Activated CD8-positive, alpha-beta memory T cell treated with anti-CD3 and anti-CD28 coated beads, Interleukin-2, amount 10 ng/mL, durations not matched to agents 7 days and 5 days (primary cell): Measurements from ENCODE around the gene EMID1. TPM values are rescaled to one million over a fixed set of nuclear protein-coding genes. Genes with fewer than 3 reads are reported as not detected.

Experiments used
- ATAC-seq: fragments of 150-1000 bp; cut with Tn5 transposase; one replicate; pipeline ENCODE4 v1.10.0; 2021; ENCODE audit warnings: moderate library complexity
- CTCF ChIA-PET: fragments of 350-600 bp; sonication (Branson Sonifier 250); formaldehyde crosslinking; loops from one replicate; lab custom pipeline; 2021; ENCODE audit warnings: antibody characterized with exemption; lab: Charles Lee
- DNase-seq: peaks from one replicate; pipeline ENCODE4 v3.0.0-alpha.2; 2020
- H3K27ac Mint-ChIP-seq: one replicate; pipeline ENCODE4 v1.8.0; 2021; ENCODE audit warnings: mild to moderate bottlenecking, mixed read lengths
- H3K27me3 Mint-ChIP-seq: one replicate; pipeline ENCODE4 v1.8.0; 2021; ENCODE audit warnings: mixed read lengths
- H3K36me3 Mint-ChIP-seq: one replicate; pipeline ENCODE4 v1.8.0; 2021; ENCODE audit warnings: mild to moderate bottlenecking, mixed read lengths
- H3K4me1 Mint-ChIP-seq: one replicate; pipeline ENCODE4 v1.8.0; 2021; ENCODE audit warnings: mixed read lengths
- H3K4me3 Mint-ChIP-seq: one replicate; pipeline ENCODE4 v1.8.0; 2021; ENCODE audit warnings: mild to moderate bottlenecking, moderate library complexity, mixed read lengths
- H3K9me3 Mint-ChIP-seq: one replicate; pipeline ENCODE4 v1.8.0; 2022; ENCODE audit warnings: low read depth, mixed read lengths
- total RNA-seq, 2 experiments: library from RNA; stranded (reverse); gene quantifications; one replicate each; pipeline ENCODE4 v1.2.3, GENCODE V29; 2021

Gene EMID1
- total RNA-seq, 2 experiments from 2014 or later = 0.61 TPM; not detected in 1

GRCh38 chr22:29198240-29198639 lies 7.5 kb upstream of the EMID1 start:
- CTCF ChIA-PET = interaction anchor here (1.5 kb wide), 1 partner anchor 47 kb away, joined by 6 read pairs; no protein-coding TSS in a partner anchor
- DNase-seq (no peak), ATAC-seq (no peak)
- Mint-ChIP-seq H3K4me3 (no peak overlapping the region), H3K27ac (no peak overlapping the region), H3K4me1 (peaks cover 19% of the 10 kb centered on the region), H3K27me3 (peaks cover 38% of the 10 kb centered on the region), H3K9me3 (peaks cover 4% of the 10 kb centered on the region), H3K36me3 (peaks cover 3% of the 10 kb centered on the region)

- Mint-ChIP-seq H3K9me3 (peaks cover 4% of the 10 kb centered on the region), H3K27me3 (peaks cover 43% of the 10 kb centered on the region), H3K4me3 (no peak overlapping the region), H3K36me3 (peaks cover 3% of the 10 kb centered on the region), H3K4me1 (peaks cover 30% of the 10 kb centered on the region), H3K27ac (no peak overlapping the region)
- ATAC-seq = no peak
- CTCF ChIA-PET = interaction anchor here (0.9 to 1.0 kb wide), 2 partner anchors 46 to 317 kb away, joined by 3 read pairs; partner anchors contain the start of gene ZNRF3
- DNase-seq = no peak
These were observed 5.8 kb upstream of the EMID1 start for GRCh38 chr22:29199702-29200400.

DNA sequence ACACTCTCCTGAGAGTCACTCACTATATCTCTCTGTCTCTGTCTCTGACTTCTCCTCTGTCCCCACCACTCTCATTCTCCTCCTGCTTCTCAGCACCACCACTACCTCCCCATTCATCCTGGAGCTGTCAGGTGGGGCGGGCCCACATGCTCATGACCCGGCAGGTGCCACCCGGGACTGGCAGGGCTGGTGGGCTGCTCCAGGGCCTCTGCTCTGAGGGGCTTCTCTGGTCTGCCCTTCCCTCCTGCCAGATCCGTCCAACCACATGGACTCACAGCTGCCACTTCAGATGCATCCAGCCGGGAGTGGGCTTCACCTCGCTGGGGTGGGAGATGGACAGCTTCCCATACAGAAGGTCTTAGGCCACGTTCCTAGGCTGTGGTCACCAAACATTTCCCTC lies 4.8 kb upstream of the EMID1 start:
- CTCF ChIA-PET = interaction anchor here (1.0 to 5.1 kb wide), 2 partner anchors 44 to 318 kb away, joined by 3 to 43 read pairs; partner anchors contain the start of gene ZNRF3
- no peak for DNase-seq

DNA sequence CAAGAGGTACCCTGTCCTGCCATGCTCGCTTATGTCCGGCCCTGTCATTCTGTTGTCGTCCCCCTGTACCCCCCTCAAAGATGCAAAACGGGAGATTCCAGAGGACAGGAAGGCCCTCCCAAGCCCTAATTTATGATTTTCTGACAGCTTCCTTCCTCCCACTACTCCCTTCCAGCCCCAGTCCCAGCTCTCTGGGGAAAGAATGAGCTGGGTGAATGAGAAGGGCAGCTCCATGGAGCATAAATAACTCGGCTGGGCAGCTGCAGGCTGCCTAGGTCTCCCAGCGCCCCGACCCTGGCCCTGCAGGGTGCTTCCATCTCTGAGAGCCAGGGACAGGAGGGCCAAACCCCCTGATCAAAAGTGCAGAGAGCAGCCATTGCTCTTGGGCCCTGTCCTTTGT lies 3.9 kb upstream of the EMID1 start:
- CTCF ChIA-PET = interaction anchor here (5.1 kb wide), 1 partner anchor 43 kb away, joined by 43 read pairs; no protein-coding TSS in a partner anchor
- peaks cover 32% of the 10 kb centered on the region for H3K4me1 Mint-ChIP-seq
- no peaks in the 10 kb centered on the region for H3K36me3 Mint-ChIP-seq
- no peak overlapping the region for H3K4me3 Mint-ChIP-seq
- H3K27me3 Mint-ChIP-seq = peaks cover 53% of the 10 kb centered on the region
- no peaks in the 10 kb centered on the region for H3K9me3 Mint-ChIP-seq
- no peak for ATAC-seq
- peak overlapping the region; percentile 88 for H3K27ac Mint-ChIP-seq
- DNase-seq = no peak

More for the DNA sequence above, 4.8 kb upstream of the EMID1 start:
- Mint-ChIP-seq H3K27ac (no peak overlapping the region), H3K4me1 (peaks cover 31% of the 10 kb centered on the region), H3K27me3 (peaks cover 50% of the 10 kb centered on the region), H3K36me3 (peaks cover 1% of the 10 kb centered on the region), H3K4me3 (no peak overlapping the region), H3K9me3 (peaks cover 2% of the 10 kb centered on the region)
- no peak for ATAC-seq

DNA sequence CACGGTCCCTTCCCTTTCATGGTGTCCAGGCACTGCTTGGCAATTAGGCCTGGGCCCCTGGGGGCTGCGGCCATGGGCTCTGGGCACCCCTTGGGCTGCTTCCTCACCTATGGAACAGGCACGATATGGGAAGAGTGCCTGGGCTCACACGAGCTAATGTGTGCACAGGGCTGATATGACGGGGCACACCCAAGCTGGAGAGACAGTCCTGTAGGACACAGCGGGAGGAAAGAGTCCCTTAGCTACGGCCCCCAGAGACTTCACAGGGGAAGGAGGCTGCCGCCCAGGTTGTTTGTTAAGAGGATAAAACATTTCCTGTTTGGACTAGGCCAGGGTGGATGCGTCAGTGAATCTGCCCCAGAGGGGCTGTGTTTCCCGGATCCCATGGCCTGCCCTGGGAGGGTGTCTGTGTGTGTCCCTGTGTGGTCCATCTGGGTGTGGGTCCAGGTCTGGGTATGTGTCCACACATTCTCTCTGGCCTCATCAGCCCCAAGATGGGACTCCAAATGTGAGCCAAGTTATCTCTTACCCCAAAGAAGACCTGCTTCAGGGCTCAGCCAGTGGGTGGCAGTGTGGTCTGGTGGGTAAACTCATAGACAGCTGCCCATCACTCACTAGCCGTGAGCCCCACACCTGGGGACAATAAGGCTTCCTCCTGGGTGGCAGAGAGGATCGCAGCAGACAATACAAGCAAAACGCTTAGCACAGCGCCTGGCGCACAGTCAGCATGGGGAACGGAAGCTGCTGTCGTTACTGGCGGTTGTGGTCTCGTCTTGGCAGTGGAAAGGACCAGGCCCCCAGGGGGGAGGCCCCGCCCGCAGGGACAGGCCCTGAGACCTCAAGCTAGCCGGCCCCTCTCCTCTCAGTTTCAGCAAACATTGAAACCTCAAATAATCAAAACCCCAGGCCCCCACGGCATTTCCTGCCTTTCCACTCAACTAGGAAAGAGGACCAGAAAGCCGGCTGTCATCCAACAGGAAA lies 3.2 kb upstream of the EMID1 start:
- Mint-ChIP-seq H3K9me3 (no peaks in the 10 kb centered on the region), H3K4me1 (peaks cover 32% of the 10 kb centered on the region), H3K27me3 (peaks cover 55% of the 10 kb centered on the region), H3K27ac (peak overlapping the region; percentile 88), H3K36me3 (no peaks in the 10 kb centered on the region), H3K4me3 (peak overlapping the region; percentile 11)
- CTCF ChIA-PET = interaction anchor here (1.2 to 5.1 kb wide), 5 partner anchors 23 to 161 kb away, joined by 3 to 43 read pairs (median 4); partner anchors contain the start of genes EWSR1 and RHBDD3
- DNase-seq (peak; percentile 91), ATAC-seq (peak; percentile 88)

DNA sequence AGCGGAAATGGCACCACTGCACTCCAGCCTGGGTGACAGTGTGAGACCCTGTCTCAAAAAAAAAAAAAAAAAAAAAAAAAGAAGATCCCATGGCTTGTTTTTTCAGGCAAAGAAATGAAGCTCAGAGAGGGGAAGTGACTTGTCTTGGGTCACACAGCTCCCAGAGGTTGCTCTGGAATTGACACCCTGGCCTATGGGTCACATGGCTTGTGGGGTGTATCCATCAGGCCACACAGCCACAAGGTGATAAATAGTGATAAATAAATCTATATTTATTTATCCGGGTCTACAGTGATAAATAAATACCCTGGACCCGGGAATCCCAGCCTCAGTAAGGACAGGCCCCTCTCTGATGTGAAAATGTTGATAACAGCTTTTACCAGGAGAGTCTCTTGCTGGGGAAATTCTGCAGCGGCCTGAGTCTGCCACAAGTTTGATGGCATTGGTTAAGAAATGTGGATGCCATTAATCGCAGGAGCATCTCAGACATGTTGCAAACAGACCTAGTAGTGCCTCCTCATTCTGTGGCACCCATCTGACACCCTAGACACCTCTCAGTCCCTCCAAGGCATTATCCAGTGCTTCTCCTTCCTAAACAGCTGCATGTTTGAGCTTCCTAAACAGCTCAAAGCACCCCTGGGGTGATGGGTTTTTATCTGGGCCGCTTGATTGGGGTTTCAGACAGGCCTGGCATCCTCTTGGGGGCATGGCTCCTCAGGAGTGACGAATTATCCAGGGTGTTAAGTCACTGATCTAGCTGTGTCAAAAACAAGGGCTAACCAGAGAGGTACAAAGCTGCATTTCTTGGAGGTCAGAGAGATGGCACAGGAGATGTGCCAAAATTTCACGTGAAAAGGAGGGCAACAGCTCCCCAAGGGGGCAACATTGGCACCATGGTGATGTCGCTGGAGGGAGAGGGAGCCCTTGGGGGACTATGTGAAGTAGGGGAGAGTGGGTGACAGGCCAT lies 1.9 kb upstream of the EMID1 start:
- no peak for ATAC-seq
- H3K36me3 Mint-ChIP-seq = no peaks in the 10 kb centered on the region

DNA sequence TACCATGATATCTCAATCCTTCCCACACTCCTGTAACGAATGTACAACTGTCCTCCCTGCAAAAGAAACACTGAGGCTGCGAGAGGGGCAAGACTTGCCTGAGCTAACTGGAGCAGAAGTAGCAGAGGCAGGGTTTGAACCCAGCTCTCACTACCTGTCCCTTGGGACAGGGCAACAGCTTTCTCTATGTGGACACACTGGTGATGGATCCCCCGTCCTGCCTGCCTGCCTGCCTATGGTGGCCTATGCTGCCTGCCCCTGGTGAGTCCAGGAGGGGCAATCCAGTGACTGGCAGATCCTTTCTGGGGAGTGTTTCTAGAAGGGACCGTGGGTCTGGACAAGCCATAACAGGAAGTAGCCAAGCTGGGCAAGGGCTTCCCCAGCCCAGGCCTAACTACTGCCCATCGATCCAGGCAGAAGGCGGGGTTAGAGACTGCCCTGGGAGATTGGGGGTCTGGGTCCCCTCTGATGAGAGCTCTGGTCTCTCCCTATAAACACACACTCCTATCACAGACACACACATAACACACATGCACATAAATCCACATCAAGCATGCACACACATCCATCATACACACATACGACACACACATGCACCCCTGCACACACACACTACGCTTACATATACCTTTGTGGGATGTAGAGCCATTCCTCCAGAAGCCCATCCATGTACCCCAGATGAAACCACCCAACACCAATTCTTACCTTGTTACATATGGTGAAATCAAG lies 1.1 kb upstream of the EMID1 start:
- CTCF ChIA-PET = interaction anchor here (2.9 to 5.1 kb wide), 2 partner anchors 11 to 40 kb away, joined by 9 to 43 read pairs; no protein-coding TSS in a partner anchor
- Mint-ChIP-seq H3K9me3 (no peaks in the 10 kb centered on the region), H3K36me3 (no peaks in the 10 kb centered on the region), H3K4me3 (no peak overlapping the region), H3K27ac (no peak overlapping the region), H3K27me3 (peaks cover 53% of the 10 kb centered on the region), H3K4me1 (peaks cover 32% of the 10 kb centered on the region)
- no peak for DNase-seq
- no peak for ATAC-seq

More for the DNA sequence above, 1.9 kb upstream of the EMID1 start:
- CTCF ChIA-PET = interaction anchor here (1.2 to 5.1 kb wide), 6 partner anchors 10 to 163 kb away, joined by 3 to 43 read pairs (median 6); partner anchors contain the start of genes EWSR1 and RHBDD3
- peaks cover 52% of the 10 kb centered on the region for H3K27me3 Mint-ChIP-seq
- peaks cover 32% of the 10 kb centered on the region for H3K4me1 Mint-ChIP-seq
- no peak overlapping the region for H3K27ac Mint-ChIP-seq
- no peak for DNase-seq
- H3K4me3 Mint-ChIP-seq = no peak overlapping the region
- H3K9me3 Mint-ChIP-seq = no peaks in the 10 kb centered on the region

DNA sequence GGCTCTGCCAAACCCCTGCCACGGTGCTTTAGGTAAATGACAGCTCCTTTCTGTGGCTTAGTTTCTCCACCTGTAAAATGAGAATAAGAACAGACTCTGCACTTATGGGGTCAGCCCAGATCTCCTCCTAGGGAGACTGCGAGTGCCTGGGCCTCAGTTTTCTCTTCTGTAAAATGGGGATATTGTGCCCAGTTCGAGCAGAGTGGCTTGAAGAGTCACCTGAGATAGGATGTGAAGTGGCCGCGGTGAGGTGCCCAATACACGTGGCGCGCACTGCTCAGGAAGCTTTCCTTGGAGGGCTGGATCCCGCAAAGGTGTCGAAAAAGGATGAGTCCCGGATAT lies 473 bp upstream of the EMID1 start:
- peaks cover 49% of the 10 kb centered on the region for H3K27me3 Mint-ChIP-seq

DNA sequence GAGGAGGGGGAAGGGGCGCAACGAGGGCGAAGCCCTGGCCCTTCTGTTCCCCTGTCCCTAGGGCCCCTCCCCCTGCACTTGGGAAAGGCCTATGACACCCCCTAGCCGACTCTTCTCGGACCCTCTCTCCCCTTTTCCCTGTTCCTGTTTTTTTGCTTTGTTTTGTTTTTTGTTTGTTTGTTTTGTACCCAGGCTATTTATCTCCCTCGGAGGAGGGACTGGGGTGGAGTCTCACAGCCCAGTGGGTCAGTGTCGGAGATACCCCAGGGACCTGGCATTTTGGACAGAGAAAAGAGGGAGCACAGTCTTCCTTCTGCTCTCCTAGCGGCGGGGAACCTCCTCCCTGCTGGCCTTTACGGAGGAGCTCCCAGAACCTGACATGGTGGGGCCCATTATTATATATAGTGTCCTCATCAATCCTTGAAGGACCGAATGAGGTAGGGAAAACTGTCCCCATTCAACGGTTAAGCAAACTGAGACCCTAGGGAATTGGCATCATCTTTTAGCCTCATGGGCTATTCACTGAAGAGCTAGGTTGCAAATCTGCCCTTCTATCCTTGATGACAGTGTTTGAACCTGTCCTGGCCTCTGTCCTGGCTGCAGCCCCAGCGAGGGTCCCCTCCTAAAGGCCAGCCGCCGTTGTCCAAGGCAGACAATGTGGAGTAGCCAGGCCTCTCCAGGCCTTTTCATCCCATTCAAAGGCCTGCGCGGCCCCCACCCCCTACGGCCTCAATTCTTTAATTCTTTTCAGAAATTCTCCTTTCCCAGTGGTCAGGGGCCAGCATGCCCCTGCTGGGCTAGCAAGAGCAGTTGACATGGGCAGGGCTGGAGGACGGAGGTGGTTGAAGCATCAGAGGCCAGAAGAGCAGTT lies 911 bp downstream of the EMID1 start:
- Mint-ChIP-seq H3K9me3 (no peaks in the 10 kb centered on the region), H3K27me3 (peaks cover 43% of the 10 kb centered on the region), H3K36me3 (no peaks in the 10 kb centered on the region), H3K4me1 (peaks cover 29% of the 10 kb centered on the region), H3K27ac (no peak overlapping the region), H3K4me3 (no peak overlapping the region)
- DNase-seq (no peak), ATAC-seq (no peak)
- CTCF ChIA-PET = interaction anchor here (0.8 to 2.9 kb wide), 6 partner anchors 8 to 39 kb away, joined by 3 to 9 read pairs (median 6); no protein-coding TSS in a partner anchor

More for the DNA sequence above, 473 bp upstream of the EMID1 start:
- no peak overlapping the region for H3K4me3 Mint-ChIP-seq
- H3K4me1 Mint-ChIP-seq = peaks cover 32% of the 10 kb centered on the region
- no peaks in the 10 kb centered on the region for H3K9me3 Mint-ChIP-seq
- DNase-seq (no peak), ATAC-seq (no peak)
- no peak overlapping the region for H3K27ac Mint-ChIP-seq
- H3K36me3 Mint-ChIP-seq = no peaks in the 10 kb centered on the region
- CTCF ChIA-PET = interaction anchor here (1.4 to 5.1 kb wide), 4 partner anchors 10 to 40 kb away, joined by 3 to 43 read pairs (median 8); no protein-coding TSS in a partner anchor

DNA sequence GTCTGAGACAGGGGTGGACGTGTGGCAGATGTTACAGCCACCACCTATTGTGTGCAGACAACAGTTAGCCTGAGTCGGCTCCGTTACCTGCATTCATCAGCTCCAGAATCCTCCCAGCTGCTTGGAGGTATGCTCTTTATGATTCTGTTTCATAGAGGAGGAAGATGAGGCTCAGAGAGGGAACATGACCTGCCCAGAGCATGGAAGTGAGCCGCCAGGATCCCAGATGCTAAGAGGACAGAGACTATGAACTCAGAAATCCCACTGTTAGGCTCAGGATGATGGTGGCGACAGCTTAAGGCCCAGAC lies 1.5 kb downstream of the EMID1 start:
- H3K4me3 Mint-ChIP-seq = no peak overlapping the region
- DNase-seq (no peak), ATAC-seq (no peak)
- no peak overlapping the region for H3K27ac Mint-ChIP-seq
- H3K36me3 Mint-ChIP-seq = no peaks in the 10 kb centered on the region
- CTCF ChIA-PET = interaction anchor here (0.8 to 2.6 kb wide), 3 partner anchors 21 to 38 kb away, joined by 5 to 8 read pairs (median 7); no protein-coding TSS in a partner anchor
- H3K27me3 Mint-ChIP-seq = peaks cover 43% of the 10 kb centered on the region
- no peaks in the 10 kb centered on the region for H3K9me3 Mint-ChIP-seq
- H3K4me1 Mint-ChIP-seq = peaks cover 23% of the 10 kb centered on the region
